GM18526 (cell line): ENCODE measurements around the gene NDUFS3.
A peak's percentile ranks its signal among the peaks of the same experiment; 100 is the strongest.

Experiments used
- POLR2A ChIP-seq: IDR thresholded peaks from 3 replicates; pipeline ENCODE4 v1.6.1; 2011; ENCODE audit not compliant: insufficient read length; ENCODE audit errors: extremely low read depth

Gene NDUFS3

GRCh38 chr11:47553406-47553743 lies 25.5 kb upstream of the NDUFS3 start:
- TF ChIP-seq POLR2A: no peak

- no peak for TF ChIP-seq POLR2A
These were observed 20.2 kb upstream of the NDUFS3 start for GRCh38 chr11:47558695-47559094.

DNA sequence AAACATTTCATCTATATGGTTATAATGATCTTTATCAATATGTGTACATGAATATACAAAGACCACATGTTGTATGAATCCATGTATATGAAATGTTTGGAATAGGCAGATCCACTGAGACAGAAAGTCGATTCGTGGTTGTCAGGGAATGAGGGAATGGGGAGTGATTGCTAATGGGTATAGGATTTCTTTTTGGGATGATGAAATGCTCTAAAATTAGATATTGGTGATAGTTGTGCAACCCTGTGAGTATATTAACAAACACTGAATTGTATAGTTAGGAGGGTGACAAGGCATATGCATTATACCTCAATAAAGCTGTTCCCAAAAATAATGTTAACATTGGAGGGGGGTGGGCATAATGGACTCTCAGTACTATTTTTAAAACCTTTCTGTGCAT lies 18.4 kb upstream of the NDUFS3 start:
- no peak for TF ChIP-seq POLR2A

- no peak for TF ChIP-seq POLR2A
These were observed 13.9 kb upstream of the NDUFS3 start for GRCh38 chr11:47564933-47565339.

GRCh38 chr11:47565340-47566148 lies 13.3 kb upstream of the NDUFS3 start, which contains the start of gene PTPMT1:
Gene PTPMT1 (plus strand): TSS chr11:47565599. CDS start chr11:47565623, 24 bp downstream.
- peak; percentile 93 for TF ChIP-seq POLR2A

DNA sequence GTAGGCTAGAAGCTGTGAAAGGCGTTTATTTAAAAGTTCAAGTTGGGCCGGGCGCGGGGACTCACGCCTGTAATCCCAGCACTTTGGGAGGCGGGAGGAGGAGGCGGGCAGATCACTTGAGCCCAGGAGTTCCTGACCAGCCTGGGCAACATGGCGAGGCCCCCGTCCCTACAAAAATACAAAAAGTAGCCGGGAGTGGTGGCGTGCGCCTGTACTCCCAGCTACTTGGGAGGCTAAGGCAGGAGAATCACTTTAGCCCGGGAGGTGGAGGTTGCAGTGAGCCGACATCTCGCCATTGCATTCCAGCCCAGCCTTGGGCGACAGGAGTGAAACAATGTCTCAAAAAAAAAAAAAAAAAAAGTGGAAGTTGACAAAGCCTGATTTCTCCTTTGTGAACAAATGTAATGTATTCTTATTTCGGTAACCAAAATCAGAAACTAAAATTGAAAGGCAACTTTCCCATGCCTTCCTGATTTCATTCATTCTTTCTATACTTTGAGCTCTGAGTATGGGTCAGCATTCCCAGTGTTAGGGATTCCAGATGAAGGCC lies 12.7 kb upstream of the NDUFS3 start:
- TF ChIP-seq POLR2A: no peak

- TF ChIP-seq POLR2A: no peak
These were observed 9.2 kb upstream of the NDUFS3 start for GRCh38 chr11:47569646-47570045.

GRCh38 chr11:47570651-47571356 lies 8.1 kb upstream of the NDUFS3 start:
- TF ChIP-seq POLR2A: no peak

GRCh38 chr11:47571357-47571729 lies 7.5 kb upstream of the NDUFS3 start:
- TF ChIP-seq POLR2A: no peak

DNA sequence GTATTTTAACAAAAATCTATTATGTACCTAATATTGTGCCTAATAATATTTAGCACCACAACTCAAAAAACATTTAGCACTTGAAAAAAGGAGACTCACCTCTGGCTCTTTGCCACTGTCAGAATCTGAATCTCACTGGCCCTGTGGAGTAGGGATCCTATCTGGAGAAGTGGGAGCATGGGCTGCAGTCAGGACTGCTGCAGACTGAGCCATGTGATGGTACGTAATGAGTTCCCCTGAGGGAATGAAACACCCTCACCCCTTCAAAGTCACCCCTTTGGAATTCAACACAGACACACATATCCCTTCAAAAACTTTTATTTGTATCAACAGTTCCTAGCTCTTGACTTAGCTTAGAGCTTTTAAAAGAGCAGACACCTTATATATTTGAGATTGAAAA lies 7.0 kb upstream of the NDUFS3 start:
- no peak for TF ChIP-seq POLR2A

DNA sequence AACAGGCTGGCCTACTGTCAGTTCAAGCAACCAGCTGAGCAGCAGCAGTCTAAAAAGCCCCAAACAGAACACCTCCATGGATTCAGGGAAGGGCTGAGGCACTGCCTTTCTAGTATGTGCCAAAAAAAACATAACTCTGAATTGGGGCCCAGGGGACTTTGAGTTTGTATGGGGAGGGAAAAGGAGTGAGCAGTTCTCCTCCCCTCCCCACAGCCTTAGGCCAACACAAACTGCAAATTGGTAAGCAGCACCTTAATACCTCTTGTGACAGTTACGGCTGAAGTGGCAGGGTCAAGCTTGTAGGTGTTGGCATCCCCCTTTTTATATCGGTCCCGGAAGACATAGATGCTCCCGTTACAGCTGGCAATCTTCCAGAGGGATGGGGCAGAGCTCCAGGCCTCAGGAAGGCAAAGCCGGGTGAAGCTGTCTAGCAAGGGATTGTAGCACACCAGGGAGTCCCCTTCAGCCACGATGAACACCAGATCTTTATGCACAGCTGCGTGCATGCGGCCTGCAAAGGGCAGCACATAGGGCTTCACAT lies 6.1 kb upstream of the NDUFS3 start:
- no peak for TF ChIP-seq POLR2A

DNA sequence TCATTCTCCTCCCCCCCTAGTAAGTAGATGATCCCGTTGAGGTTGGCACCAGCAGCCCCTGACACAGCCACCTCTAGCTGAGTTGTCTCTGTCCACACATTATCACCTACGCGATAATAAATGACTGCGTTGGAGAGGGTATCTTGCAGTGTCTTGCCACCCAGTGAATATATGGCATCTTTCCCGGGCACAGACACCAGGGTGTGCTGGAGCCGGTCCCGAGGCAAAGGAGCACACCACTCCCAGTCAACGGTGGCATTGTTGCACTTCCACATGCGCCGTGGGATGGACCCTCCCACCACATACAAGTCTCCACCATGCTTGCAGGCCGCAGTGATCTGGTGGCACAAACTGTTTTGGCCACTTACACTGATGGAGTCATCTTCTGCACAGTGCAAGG lies 5.6 kb upstream of the NDUFS3 start:
- no peak for TF ChIP-seq POLR2A

- no peak for TF ChIP-seq POLR2A
These were observed 1.3 kb upstream of the NDUFS3 start for GRCh38 chr11:47577460-47578041.

GRCh38 chr11:47583844-47584243 lies 5.0 kb downstream of the NDUFS3 start:
- no peak for TF ChIP-seq POLR2A

- TF ChIP-seq POLR2A: no peak
These were observed 7.4 kb downstream of the NDUFS3 start, which contains the start of gene FAM180B for GRCh38 chr11:47586098-47586855. Gene FAM180B (plus strand): TSS chr11:47586678. CDS start chr11:47586769, 91 bp downstream.
